ENCODE measurements around the gene ELF1.

DNA sequence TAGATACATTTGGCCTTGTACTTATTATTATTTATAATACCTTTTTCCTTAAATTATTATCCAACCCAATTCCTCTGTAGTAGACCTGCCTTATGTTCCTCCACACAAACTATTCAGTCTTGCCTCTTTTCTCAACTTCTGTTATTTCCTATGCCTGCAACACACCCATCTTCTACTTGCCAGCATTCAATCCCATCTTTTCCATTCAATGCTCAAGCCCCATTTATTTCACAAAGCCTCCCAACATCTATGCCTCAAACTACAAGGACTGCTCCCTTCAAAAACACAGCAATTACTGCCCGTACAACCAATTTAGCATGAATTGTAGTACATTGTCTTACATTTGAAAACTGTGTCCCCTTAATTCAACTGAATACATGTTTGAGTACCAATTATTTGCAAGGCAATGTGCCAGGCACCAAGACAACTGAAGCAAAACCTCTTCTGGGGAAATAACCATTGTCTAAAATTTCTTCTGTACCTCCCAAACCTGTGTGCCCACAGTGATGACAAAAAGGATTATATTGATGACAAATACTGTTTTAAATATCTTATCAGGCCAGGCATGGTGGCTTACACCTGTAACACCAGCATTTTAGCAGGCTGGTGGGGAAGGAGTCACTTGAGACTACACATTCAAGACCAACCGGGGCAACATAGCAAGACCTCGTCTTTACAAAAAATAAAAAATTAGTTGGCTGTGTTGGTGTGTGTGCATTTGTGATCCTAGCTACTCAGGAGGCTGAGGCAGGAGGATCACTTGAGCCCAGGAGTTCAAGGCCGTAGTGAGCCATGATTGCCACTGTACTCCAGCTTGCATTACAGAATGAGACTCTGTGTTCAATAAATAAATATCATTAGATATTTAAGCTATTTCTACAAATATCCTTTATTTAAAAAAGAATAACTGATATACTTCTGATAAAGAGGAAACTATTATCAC, 35.1 kb downstream of the ELF1 start:
- no peak for TF ChIP-seq POLR2AphosphoS5 (IDR thresholded peaks at IDR 0.05; ENCODE audit: low read depth, low read length)
- TF ChIP-seq, protein P1, sequence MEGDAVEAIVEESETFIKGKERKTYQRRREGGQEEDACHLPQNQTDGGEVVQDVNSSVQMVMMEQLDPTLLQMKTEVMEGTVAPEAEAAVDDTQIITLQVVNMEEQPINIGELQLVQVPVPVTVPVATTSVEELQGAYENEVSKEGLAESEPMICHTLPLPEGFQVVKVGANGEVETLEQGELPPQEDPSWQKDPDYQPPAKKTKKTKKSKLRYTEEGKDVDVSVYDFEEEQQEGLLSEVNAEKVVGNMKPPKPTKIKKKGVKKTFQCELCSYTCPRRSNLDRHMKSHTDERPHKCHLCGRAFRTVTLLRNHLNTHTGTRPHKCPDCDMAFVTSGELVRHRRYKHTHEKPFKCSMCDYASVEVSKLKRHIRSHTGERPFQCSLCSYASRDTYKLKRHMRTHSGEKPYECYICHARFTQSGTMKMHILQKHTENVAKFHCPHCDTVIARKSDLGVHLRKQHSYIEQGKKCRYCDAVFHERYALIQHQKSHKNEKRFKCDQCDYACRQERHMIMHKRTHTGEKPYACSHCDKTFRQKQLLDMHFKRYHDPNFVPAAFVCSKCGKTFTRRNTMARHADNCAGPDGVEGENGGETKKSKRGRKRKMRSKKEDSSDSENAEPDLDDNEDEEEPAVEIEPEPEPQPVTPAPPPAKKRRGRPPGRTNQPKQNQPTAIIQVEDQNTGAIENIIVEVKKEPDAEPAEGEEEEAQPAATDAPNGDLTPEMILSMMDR (IDR thresholded peaks at IDR 0.05): no peak
- no peak for TF ChIP-seq NRF1 (IDR thresholded peaks at IDR 0.05; ENCODE audit: low read depth, low read length)
- TF ChIP-seq RAD21 (IDR thresholded peaks at IDR 0.05; ENCODE audit: low read length): no peak
- no peak for TF ChIP-seq FOXM1 (IDR thresholded peaks at IDR 0.05; ENCODE audit: low read depth)
- no peak for TF ChIP-seq GABPA (IDR thresholded peaks at IDR 0.05; ENCODE audit: low read depth)
- TF ChIP-seq, protein P2, sequence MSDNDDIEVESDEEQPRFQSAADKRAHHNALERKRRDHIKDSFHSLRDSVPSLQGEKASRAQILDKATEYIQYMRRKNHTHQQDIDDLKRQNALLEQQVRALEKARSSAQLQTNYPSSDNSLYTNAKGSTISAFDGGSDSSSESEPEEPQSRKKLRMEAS (IDR thresholded peaks at IDR 0.05; ENCODE audit: low read depth): no peak

Measured in SK-N-SH (cell line).